HG02763 (cell line): ENCODE data around the gene CFAP410.

Experiments used
- ATAC-seq: cut with Tn5 transposase; IDR thresholded peaks from one replicate; pipeline ENCODE4 v1.9.1; 2021; ENCODE audit warnings: mild to moderate bottlenecking, moderate library complexity; ENCODE audit not compliant: unreplicated experiment

Gene CFAP410

DNA sequence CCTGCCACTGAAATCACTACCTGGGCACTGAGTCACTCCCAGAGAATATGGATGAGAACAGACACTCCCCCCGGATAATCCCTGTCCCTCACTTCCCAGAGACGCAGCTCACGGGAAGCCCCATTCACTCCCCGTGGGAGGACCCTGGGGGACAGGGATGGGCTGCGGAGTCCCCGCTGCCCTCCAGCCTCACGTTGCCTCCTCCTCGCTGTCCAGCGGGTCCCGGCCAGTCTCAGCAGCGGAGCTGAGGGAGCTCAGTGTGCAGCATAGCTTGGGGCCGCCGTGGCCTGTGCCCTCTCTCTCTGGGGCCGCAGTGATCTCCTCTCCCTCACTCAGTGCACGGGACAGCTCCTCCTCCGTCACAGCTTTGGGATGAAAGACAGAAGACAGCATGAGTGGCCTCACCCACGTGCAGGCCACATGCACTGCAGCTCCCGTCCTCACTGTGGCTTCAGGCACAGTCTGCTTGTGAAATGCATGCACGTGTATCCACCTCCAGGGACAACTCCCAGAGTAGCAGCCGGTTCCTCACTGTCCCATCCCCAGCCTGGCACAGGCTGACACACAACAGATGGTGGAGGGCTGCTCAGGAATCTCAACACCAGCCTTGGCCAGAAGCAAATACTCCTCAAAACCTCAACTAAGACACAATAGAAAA is 7.4 kb downstream of the CFAP410 start:
- no peak for ATAC-seq

DNA sequence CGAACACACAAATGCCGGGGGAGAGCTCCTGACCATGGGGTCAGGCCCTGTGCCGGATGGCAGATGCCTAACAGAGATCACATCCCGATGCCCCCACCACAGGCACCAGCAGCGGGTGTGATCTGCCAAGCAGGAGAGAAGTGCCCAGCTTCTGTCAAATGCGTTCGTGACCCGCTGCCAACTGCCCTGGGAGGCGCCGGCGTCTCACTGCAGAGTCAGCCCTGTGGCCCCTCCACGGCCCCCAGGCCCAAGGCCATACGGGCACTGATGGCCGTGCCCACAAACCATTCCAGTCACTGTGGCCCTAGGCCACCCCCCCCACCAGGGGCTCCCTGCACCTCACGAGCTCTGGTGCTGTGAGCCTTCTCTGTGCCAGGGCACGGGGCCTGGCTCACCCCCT is 8.0 kb downstream of the CFAP410 start:
- no peak for ATAC-seq

DNA sequence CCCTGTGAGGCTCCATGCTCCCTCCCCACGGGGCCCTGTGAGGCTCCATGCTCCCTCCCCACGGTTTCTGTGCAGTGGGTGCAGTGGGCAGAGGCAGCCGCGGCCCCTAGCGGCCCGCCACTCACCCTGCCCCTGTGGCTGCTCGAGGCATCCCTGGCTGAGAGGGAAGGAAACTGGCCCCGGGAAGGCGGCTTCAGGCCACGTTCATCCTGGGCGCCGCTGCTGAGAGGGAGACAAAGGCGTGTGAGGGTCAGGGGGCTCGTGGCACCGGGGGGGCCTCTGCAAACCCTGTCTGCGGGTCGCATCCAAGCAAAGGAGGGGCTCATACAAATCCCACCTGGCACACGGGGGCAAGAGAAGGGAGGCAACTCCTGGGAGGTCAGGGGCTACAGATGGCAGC is 8.5 kb downstream of the CFAP410 start:
- no peak for ATAC-seq

DNA sequence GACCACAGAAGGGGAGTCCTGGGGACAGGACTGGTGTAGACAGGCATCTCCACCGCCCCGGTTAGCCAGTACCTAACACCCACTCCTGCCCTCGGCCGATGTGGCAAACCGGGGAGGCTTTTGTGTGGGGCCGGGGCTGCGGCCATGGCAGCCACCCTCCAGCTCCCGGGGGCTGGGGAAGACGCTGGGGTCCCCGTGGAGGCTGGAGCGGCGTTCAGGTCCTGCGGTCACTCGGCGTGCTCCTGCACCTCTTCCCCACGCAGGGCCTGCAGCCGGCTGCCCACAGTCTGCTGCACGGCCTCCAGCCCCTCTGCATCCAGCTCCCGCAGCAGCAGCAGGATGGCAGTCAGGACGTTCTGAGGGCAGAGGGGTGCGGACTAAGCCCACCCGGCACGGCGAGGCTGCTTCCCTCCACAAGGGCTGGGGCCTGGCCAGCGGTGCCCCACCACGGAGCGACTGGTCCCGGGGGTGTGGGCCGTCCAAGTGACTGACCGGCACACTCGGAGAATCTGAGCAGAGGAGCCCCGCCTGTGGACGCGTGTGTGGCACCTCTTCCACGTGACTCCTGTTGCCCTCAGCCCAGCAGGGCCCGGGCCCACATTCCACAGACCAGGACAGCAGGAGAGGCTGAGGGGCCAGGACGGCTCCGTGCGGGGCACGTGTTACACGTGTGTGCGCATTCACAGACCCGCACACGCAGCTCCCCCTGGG is 9.1 kb downstream of the CFAP410 start:
- no peak for ATAC-seq

DNA sequence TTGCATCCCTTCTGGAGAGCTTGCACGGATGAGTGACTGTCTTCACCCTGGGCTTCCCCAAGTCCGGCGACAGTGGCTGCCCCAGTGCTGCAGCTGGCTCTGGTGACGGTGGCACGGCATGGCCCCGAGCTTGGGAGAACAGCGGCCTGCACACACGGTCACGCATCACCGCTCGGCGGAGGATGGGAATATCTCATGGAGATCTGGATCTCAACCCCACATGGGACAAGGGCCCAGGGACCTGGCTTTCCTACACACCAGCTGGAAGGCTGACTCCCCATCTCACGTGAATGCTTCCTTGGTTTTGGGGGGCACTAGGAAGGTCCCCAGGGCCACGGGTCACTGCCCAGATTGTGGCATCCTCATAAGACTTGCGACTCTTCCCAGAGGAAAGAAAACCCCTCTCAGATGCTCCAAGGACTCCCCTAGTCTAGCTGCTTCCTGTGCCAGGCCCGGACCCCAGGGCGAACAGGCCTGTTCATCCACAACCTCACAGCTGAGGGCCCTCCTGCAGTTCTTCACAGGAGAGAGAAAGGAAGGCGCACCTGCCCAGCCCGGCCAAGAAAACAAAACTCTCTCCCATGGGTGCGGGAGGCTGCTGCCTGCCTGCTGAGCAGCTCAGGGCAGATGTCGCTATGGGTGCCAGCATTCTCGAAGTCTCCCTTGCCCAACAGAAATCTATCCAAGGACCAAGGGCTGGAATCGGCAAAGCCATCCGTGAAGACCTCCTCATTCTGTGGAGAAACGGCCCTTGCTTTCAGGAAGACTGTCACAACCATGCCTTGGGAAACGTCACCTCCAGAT is 9.9 kb downstream of the CFAP410 start:
- ATAC-seq: no peak

- ATAC-seq: no peak
These were observed 10.8 kb downstream of the CFAP410 start for GRCh38 chr21:44328242-44328895.

- no peak for ATAC-seq
These were observed 11.6 kb downstream of the CFAP410 start for GRCh38 chr21:44327603-44327974.

GRCh38 chr21:44326716-44327602 is 12.2 kb downstream of the CFAP410 start:
- no peak for ATAC-seq

GRCh38 chr21:44326272-44326647 is 12.9 kb downstream of the CFAP410 start:
- no peak for ATAC-seq

GRCh38 chr21:44325386-44326271 is 13.6 kb downstream of the CFAP410 start:
- ATAC-seq: no peak

- no peak for ATAC-seq
These were observed 14.4 kb downstream of the CFAP410 start for GRCh38 chr21:44324854-44325107.

DNA sequence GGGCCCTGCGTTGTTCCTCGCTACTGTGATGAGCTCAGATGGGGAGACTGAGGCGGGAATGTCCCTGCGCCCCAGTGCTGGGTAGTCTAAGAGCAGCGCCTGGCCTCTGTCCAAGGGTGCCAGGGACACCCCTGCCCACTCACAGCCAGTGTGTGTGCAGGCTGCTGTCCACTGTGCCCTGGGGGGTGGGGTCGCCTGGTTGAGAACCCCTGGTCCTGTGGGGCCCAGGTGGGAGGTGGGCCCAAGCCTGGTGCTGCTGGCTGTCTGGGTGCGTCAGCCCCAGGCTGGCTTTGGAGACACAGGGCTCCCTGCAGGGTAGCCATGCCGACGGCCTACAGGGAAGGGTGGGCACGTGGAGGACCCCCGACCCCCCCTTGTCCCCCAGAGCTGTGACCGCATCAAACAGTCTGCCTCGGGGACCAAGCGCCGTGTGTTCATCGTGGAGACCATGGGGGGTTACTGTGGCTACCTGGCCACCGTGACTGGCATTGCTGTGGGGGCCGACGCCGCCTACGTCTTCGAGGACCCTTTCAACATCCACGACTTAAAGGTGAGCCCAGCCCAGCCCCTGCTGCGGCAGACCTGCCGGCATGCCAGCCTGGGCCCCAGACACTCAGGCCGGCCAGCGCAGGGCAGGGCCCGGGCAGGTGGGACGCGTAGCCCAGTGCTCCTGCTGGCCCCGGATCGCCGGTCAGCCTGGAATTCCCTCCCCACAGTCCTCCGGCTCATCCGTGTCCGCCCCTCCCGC is 14.9 kb downstream of the CFAP410 start:
- no peak for ATAC-seq

GRCh38 chr21:44323591-44323990 is 15.6 kb downstream of the CFAP410 start:
- no peak for ATAC-seq

GRCh38 chr21:44322621-44323325 is 16.4 kb downstream of the CFAP410 start:
- no peak for ATAC-seq

DNA sequence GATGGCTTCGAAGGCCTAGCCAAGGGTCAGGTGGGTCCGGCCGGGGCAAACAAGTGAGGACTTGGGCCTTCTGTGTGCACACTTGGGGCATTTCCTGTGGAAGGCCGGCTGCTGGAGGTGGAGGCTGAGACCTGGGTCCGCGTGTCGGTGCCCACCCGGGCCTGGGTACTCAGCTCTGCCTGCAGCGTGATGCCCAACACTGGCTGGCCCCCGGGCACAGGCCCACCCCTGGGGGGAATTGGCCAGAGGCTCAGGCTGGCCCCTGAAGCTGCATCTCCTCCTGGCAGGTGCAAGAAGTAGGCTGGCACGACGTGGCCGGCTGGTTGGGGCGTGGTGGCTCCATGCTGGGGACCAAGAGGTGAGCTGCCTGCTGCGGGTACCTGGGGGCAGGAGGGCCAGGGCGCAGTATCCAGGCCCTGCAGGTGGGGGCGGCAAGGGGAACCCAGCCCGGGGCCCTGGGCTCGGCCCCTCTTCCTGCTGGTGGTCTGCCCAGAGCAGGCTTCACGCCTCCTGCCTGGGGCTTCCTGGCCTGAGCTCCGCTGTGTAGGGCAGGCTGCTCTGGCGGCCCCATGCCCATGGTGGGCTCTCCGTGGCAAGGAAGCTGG is 17.2 kb downstream of the CFAP410 start:
- ATAC-seq: no peak

- no peak for ATAC-seq
These were observed 18.3 kb downstream of the CFAP410 start for GRCh38 chr21:44320847-44321246.

DNA sequence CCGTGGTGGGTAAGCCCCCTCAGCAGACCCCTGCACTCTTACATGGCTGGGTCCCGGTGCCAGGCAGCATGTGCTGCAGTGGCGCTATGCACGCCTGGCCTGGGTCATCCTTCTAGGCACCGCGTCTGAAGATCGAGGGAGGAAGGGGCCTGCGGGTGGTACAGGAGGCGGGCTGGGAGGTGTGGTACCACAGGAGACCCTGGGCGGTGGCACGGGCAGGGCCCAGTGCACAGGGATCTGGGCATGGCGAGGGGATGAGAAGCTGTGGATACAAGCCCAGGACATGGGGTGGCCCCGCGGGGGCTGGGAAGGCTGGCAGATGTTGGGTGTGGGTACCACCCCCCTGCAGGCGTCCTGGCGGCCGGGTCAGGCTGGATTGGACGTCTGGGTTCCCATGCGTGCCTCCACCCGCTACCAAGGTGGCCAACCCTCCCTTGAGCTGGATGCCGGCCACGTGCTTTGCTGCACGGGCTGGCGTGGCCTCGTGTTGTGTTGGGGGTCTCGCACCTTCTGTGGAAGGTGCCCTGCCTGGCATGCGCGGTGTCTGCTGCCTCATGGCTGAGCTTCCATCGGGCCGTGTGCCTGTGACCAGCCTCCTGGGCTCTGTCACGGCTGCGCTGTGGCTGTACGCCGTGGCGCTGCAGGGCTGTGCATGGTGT is 19.7 kb downstream of the CFAP410 start:
- ATAC-seq: no peak
